ENCODE data around the gene GRHL1. TPM values are rescaled to one million over a fixed set of nuclear protein-coding genes. Genes with fewer than 3 reads are reported as not detected.

Gene GRHL1
- total RNA-seq, 1 donor = 0.36 TPM

GRCh38 chr2:9941996-9942390 lies 9.5 kb upstream of the GRHL1 start:
- Histone ChIP-seq H3K4me1 (ENCODE audit: insufficient read depth, low read length) (peaks cover 20% of the 10 kb centered on the region), H3K36me3 (ENCODE audit: insufficient read depth, low read length) (no peaks in the 10 kb centered on the region), H2AFZ (ENCODE audit: low read length) (no peak overlapping the region), H3K79me2 (ENCODE audit: insufficient read depth, low read length) (no peaks in the 10 kb centered on the region), H3K4me3 (ENCODE audit: insufficient read depth, low read length) (no peak overlapping the region), H3K27ac (ENCODE audit: low read depth, low read length) (no peak overlapping the region), H4K20me1 (ENCODE audit: insufficient read depth, low read length) (no peaks in the 10 kb centered on the region), H3K27me3 (ENCODE audit: insufficient read depth, low read length) (peaks cover 17% of the 10 kb centered on the region), H3K9me3 (ENCODE audit: low read depth, low read length) (no peaks in the 10 kb centered on the region), H3K4me2 (ENCODE audit: insufficient read depth, low read length) (peak overlapping the region; percentile 73)
- no peak for DNase-seq (ENCODE audit: insufficient read length, low spot score, missing footprints)
- no peak for TF ChIP-seq CTCF (IDR thresholded peaks at IDR 0.05; ENCODE audit: extremely low read depth, low read depth, low read length)

GRCh38 chr2:9944330-9944758 lies 7.1 kb upstream of the GRHL1 start:
- H2AFZ ChIP-seq (ENCODE audit: low read length) = no peak overlapping the region
- H3K4me3 ChIP-seq (ENCODE audit: insufficient read depth, low read length) = no peak overlapping the region
- DNase-seq (ENCODE audit: insufficient read length, low spot score, missing footprints) = no peak
- no peaks in the 10 kb centered on the region for H4K20me1 ChIP-seq (ENCODE audit: insufficient read depth, low read length)
- H3K4me1 ChIP-seq (ENCODE audit: insufficient read depth, low read length) = peaks cover 20% of the 10 kb centered on the region
- no peak for TF ChIP-seq CTCF (IDR thresholded peaks at IDR 0.05; ENCODE audit: extremely low read depth, low read depth, low read length)
- H3K27ac ChIP-seq (ENCODE audit: low read depth, low read length) = no peak overlapping the region
- H3K36me3 ChIP-seq (ENCODE audit: insufficient read depth, low read length) = no peaks in the 10 kb centered on the region
- H3K27me3 ChIP-seq (ENCODE audit: insufficient read depth, low read length) = peaks cover 17% of the 10 kb centered on the region
- no peaks in the 10 kb centered on the region for H3K79me2 ChIP-seq (ENCODE audit: insufficient read depth, low read length)
- H3K9me3 ChIP-seq (ENCODE audit: low read depth, low read length) = no peaks in the 10 kb centered on the region
- H3K4me2 ChIP-seq (ENCODE audit: insufficient read depth, low read length) = no peak overlapping the region

GRCh38 chr2:9945596-9945995 lies 5.9 kb upstream of the GRHL1 start:
- DNase-seq (ENCODE audit: insufficient read length, low spot score, missing footprints) = no peak
- H3K36me3 ChIP-seq (ENCODE audit: insufficient read depth, low read length) = no peaks in the 10 kb centered on the region
- H3K9me3 ChIP-seq (ENCODE audit: low read depth, low read length) = no peaks in the 10 kb centered on the region
- peaks cover 17% of the 10 kb centered on the region for H3K27me3 ChIP-seq (ENCODE audit: insufficient read depth, low read length)
- no peaks in the 10 kb centered on the region for H4K20me1 ChIP-seq (ENCODE audit: insufficient read depth, low read length)
- no peak overlapping the region for H3K4me3 ChIP-seq (ENCODE audit: insufficient read depth, low read length)
- no peak overlapping the region for H3K27ac ChIP-seq (ENCODE audit: low read depth, low read length)
- no peak for TF ChIP-seq CTCF (IDR thresholded peaks at IDR 0.05; ENCODE audit: extremely low read depth, low read depth, low read length)
- H3K4me2 ChIP-seq (ENCODE audit: insufficient read depth, low read length) = no peak overlapping the region
- H3K79me2 ChIP-seq (ENCODE audit: insufficient read depth, low read length) = no peaks in the 10 kb centered on the region
- H2AFZ ChIP-seq (ENCODE audit: low read length) = no peak overlapping the region
- H3K4me1 ChIP-seq (ENCODE audit: insufficient read depth, low read length) = peaks cover 11% of the 10 kb centered on the region

- H3K79me2 ChIP-seq (ENCODE audit: insufficient read depth, low read length) = no peaks in the 10 kb centered on the region
- no peak overlapping the region for H3K27ac ChIP-seq (ENCODE audit: low read depth, low read length)
- H3K4me1 ChIP-seq (ENCODE audit: insufficient read depth, low read length) = peaks cover 6% of the 10 kb centered on the region
- H3K36me3 ChIP-seq (ENCODE audit: insufficient read depth, low read length) = no peaks in the 10 kb centered on the region
- H3K4me2 ChIP-seq (ENCODE audit: insufficient read depth, low read length) = no peak overlapping the region
- peaks cover 17% of the 10 kb centered on the region for H3K27me3 ChIP-seq (ENCODE audit: insufficient read depth, low read length)
- no peaks in the 10 kb centered on the region for H4K20me1 ChIP-seq (ENCODE audit: insufficient read depth, low read length)
- H2AFZ ChIP-seq (ENCODE audit: low read length) = no peak overlapping the region
- TF ChIP-seq CTCF (IDR thresholded peaks at IDR 0.05; ENCODE audit: extremely low read depth, low read depth, low read length) = no peak
- H3K9me3 ChIP-seq (ENCODE audit: low read depth, low read length) = no peaks in the 10 kb centered on the region
- DNase-seq (ENCODE audit: insufficient read length, low spot score, missing footprints) = no peak
- no peak overlapping the region for H3K4me3 ChIP-seq (ENCODE audit: insufficient read depth, low read length)
Observed at GRCh38 chr2:9946076-9946475, 5.4 kb upstream of the GRHL1 start.

Data from osteoblast (primary cell).